Measurements from ENCODE around the gene CCNK.

The CCNK gene

DNA sequence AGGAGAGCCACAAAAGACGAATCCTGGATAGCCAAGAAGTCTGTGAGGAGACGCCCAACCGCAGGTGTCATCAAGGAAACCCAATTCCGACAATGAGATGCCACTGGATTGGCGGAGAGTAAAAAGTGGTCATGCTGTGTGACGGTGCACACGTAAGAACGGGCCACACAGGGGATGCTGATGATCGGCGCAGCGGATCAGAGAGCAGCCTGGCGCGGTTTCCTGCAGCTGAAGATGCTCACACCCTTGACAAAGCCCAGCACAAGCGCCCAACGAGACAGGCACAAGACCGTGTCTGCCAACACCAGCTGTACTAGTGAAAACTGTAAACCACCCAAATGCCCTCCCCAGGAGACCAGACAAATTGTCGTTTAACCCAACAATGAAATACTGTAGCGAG, 67.0 kb downstream of the CCNK start:
- H3K4me3 ChIP-seq (ENCODE audit: low read depth, low read length), result no peak overlapping the region
- TF ChIP-seq, protein P1, sequence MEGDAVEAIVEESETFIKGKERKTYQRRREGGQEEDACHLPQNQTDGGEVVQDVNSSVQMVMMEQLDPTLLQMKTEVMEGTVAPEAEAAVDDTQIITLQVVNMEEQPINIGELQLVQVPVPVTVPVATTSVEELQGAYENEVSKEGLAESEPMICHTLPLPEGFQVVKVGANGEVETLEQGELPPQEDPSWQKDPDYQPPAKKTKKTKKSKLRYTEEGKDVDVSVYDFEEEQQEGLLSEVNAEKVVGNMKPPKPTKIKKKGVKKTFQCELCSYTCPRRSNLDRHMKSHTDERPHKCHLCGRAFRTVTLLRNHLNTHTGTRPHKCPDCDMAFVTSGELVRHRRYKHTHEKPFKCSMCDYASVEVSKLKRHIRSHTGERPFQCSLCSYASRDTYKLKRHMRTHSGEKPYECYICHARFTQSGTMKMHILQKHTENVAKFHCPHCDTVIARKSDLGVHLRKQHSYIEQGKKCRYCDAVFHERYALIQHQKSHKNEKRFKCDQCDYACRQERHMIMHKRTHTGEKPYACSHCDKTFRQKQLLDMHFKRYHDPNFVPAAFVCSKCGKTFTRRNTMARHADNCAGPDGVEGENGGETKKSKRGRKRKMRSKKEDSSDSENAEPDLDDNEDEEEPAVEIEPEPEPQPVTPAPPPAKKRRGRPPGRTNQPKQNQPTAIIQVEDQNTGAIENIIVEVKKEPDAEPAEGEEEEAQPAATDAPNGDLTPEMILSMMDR (IDR thresholded peaks at IDR 0.05; ENCODE audit: low read depth, low read length), result no peak

DNA sequence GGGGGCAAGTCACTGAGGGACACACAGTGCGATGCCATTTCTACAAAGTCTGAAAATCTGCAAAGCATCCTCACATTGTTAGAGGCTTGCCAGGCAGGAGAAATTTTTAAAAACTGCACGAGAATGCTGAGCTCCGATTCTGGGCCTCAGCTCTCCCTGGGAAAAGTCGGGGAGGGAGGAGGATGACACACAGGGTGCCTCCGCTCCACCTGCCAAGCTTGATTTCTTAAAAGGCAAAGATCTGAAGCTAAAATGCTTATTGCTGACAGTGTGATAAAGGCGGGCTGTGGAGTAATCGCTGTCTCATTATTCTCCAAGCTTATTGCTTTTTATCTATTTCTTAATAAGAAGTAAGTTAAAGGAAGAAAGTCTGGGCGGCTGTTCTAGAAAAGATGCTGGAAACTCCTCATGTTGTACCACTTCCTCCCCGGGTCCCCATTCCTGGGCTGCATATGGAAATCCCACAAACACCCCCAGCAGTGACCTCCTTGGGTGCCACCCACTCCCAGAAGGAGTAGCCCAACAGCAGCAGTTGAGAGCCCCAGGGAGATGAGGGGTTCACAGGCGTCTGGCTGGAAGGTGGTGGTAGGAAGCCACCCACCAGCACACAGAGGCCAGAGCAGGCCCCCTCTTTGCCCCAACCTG, 67.8 kb downstream of the CCNK start:
- no peak overlapping the region for H3K4me3 ChIP-seq (ENCODE audit: low read depth, low read length)
- TF ChIP-seq, protein P1 (IDR thresholded peaks at IDR 0.05; ENCODE audit: low read depth, low read length), result no peak

DNA sequence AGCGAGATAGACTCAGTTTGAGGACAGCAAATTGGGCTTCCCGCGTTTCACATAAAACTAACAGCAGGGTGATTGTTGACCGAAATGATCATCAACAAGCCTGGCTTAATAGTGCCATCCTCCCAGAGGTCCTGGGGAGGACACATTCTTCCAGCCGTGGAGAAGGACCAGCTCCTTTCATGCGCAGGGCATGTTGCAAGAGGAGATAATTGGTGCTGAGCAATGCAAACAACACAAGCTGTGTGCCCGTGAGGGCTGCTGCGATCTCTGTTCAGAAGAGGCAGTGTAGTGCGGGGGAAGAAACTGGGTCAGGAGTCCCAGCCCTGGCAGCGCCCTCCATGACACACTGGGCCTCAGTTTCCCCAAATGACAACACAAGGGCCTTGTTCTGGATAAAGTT, 68.5 kb downstream of the CCNK start:
- no peak overlapping the region for H3K4me3 ChIP-seq (ENCODE audit: low read depth, low read length)
- TF ChIP-seq, protein P1 (IDR thresholded peaks at IDR 0.05; ENCODE audit: low read depth, low read length), result no peak

DNA sequence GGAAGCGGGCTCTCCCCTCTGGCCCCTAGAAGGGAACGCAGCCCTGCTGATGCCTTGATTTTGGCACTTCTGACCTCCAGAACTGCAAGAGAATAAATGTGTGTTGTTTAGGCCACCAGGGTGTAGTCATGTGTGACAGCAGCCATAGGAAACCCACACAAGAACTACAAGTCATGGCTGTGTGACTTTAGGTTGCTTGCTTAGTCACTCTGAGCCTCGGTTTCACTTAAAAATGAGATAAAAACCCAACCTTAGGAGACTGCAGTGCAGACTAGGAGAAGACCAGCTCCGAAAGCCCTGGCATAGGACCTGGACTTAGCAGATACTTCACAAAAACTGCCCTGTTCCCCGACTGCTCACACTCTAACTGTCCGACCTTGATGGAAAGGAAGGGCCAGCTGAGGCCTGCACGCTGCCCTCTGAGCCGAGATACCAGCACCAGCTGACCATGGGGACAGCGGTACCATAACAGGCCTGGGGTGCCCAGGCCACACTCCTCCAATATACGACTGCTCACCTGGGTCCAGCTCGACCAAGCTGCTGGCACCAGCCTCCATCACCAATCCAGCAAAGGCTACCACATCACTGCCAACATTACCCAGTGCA, 69.3 kb downstream of the CCNK start:
- H3K4me3 ChIP-seq (ENCODE audit: low read depth, low read length), result no peak overlapping the region
- TF ChIP-seq, protein P1 (IDR thresholded peaks at IDR 0.05; ENCODE audit: low read depth, low read length), result no peak

DNA sequence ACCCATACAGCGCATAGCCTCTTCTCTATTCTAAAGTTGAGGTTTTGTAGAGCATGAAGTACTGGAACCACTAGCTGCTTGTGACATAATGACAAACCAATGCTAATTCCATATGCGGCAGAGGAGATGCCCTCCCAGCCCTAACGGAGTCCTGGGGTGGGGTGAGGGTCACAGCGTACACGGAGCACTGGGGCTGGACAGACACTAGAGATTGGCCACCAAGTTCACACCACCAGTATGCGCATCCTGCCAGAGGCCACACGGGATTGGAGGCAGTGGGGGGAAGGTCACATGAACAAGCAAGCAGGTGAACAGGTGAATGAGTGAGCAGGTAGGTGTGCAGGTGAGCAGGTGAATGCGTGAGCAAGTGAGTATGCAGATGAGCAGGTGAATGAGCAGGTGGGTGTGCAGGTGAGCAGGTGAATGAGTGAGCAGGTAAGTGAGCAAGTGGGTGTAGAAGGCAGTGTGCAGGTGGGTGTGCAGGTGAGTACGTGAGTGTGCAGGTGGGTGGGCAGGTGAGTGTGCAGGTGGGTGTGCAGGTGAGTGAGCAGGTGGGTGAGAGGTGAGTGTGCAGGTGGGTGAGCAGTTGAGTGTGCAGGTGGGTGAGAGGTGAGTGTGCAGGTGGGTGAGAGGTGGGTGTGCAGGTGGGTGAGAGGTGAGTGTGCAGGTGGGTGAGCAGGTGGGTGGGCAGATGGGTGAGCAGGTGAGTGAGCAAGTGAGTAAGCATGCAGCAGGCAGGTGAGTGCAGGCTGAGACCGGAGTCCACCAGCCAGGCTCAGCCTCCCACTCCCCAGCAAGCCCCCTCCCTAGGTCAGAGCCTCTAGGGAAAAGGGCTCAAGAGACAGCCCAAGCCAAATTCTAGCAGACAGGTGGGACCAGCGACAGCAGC, 70.1 kb downstream of the CCNK start:
- H3K4me3 ChIP-seq (ENCODE audit: low read depth, low read length), result no peak overlapping the region
- TF ChIP-seq, protein P1 (IDR thresholded peaks at IDR 0.05; ENCODE audit: low read depth, low read length), result no peak

DNA sequence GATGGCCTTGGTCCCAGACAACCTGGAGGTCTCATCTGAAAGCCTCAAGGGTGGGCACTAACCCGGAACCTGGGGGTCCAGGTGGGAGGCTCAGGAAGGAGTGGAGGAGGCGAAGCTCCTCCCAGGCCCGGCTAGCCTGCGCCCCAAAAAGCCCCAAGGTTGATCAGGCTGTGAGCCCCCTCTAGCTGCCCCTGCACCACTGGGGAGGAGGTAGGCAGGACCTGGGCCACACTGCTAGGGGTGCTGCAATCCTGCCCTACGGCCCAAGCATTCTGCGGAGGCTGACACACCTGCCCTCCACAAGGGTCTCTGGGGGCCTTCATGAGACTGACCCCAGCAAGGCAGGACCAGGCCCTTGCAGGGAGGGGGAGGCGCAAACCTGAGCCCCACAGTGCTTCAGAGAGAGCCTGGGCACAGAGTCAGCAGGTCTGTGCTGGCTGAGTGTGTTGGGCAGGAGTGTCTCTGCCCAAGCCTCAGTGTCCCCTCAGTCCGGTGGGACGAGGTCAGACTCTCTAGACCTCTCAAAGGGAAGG, 70.9 kb downstream of the CCNK start:
- no peak overlapping the region for H3K4me3 ChIP-seq (ENCODE audit: low read depth, low read length)
- TF ChIP-seq, protein P1 (IDR thresholded peaks at IDR 0.05; ENCODE audit: low read depth, low read length), result no peak
